OCI-LY1 (cell line): ENCODE measurements around the gene CPXM2.

Experiments
- H2AFZ ChIP-seq: fragments of 200-600 bp; sonication (generic), shearing (Covaris generic); 2 replicates; pipeline ENCODE4 v1.6.0; 2014; ENCODE audit warnings: antibody characterized with exemption, mild to moderate bottlenecking, low read length
- H3F3A ChIP-seq: fragments of 200-600 bp; sonication (generic), shearing (Covaris generic); 2 replicates; pipeline ENCODE4 v1.6.0; 2014; ENCODE audit warnings: mild to moderate bottlenecking, antibody characterized with exemption, low read length, moderate library complexity; ENCODE audit not compliant: insufficient read depth
- H3K27ac ChIP-seq: fragments of 200-600 bp; sonication (generic); 2 replicates; pipeline ENCODE4 v1.5.1; 2014; ENCODE audit warnings: low read length, mixed run types, mild to moderate bottlenecking, low read depth; ENCODE audit not compliant: poor library complexity, severe bottlenecking
- H3K27me3 ChIP-seq: fragments of 200-600 bp; sonication (generic); 2 replicates; pipeline ENCODE4 v1.6.0; 2014; ENCODE audit warnings: antibody characterized with exemption, mild to moderate bottlenecking, low read length, moderate library complexity; ENCODE audit not compliant: insufficient read depth
- H3K36me3 ChIP-seq: fragments of 200-600 bp; sonication (generic); 2 replicates; pipeline ENCODE4 v1.6.1; 2014; ENCODE audit warnings: mild to moderate bottlenecking, antibody characterized with exemption, low read length, moderate library complexity, mixed read lengths; ENCODE audit not compliant: insufficient read depth
- H3K4me1 ChIP-seq: fragments of 200-600 bp; sonication (generic); 2 replicates; pipeline ENCODE4 v1.5.1; 2014; ENCODE audit warnings: mild to moderate bottlenecking, low read length, moderate library complexity; ENCODE audit not compliant: insufficient read depth, severe bottlenecking
- H3K4me2 ChIP-seq: fragments of 200-600 bp; sonication (generic), shearing (Covaris generic); 2 replicates; pipeline ENCODE4 v1.6.1; 2014; ENCODE audit warnings: low read length
- H3K4me3 ChIP-seq: fragments of 200-600 bp; sonication (generic); 2 replicates; pipeline ENCODE4 v1.5.1; 2014; ENCODE audit warnings: low read length, low read depth, mild to moderate bottlenecking, mixed read lengths; ENCODE audit not compliant: poor library complexity, severe bottlenecking
- H3K79me2 ChIP-seq: fragments of 200-600 bp; shearing (Covaris generic); 2 replicates; pipeline ENCODE4 v1.6.1; 2016; ENCODE audit warnings: mixed run types, low read length, mixed read lengths; ENCODE audit not compliant: insufficient read depth
- H3K9ac ChIP-seq: fragments of 200-600 bp; sonication (generic), shearing (Covaris generic); 2 replicates; pipeline ENCODE4 v1.6.1; 2014; ENCODE audit warnings: mild to moderate bottlenecking, low read length, mixed read lengths
- H3K9me2 ChIP-seq: fragments of 200-600 bp; sonication (generic), shearing (Covaris generic); 2 replicates; pipeline ENCODE4 v1.6.1; 2014; ENCODE audit warnings: low read depth, mild to moderate bottlenecking, low read length, mixed read lengths
- H3K9me3 ChIP-seq: fragments of 200-600 bp; shearing (Covaris generic); 2 replicates; pipeline ENCODE4 v1.6.1; 2014; ENCODE audit warnings: low read length, mixed read lengths
- H4K20me1 ChIP-seq: fragments of 200-600 bp; sonication (generic), shearing (Covaris generic); 2 replicates; pipeline ENCODE4 v1.6.0; 2016; ENCODE audit warnings: mild to moderate bottlenecking, low read length; ENCODE audit not compliant: insufficient read depth
- EZH2 ChIP-seq: fragments of 200-600 bp; sonication (generic), shearing (Covaris generic); IDR thresholded peaks from 2 replicates; pipeline ENCODE4 v1.8.0; 2017; ENCODE audit warnings: borderline replicate concordance, mixed run types, mild to moderate bottlenecking, antibody characterized with exemption, low read length, moderate library complexity, mixed read lengths
- TF ChIP-seq, protein P1 (sequence below): fragments of 200-600 bp; sonication (generic), shearing (Covaris generic); IDR thresholded peaks from 2 replicates; pipeline ENCODE4 v1.5.1; 2017; ENCODE audit warnings: mild to moderate bottlenecking, antibody characterized with exemption, low read length, moderate library complexity, mixed read lengths

Gene CPXM2

GRCh38 chr10:123771877-123772644 lies 119.5 kb downstream of the CPXM2 start:
- no peak overlapping the region for H3K4me2 ChIP-seq
- no peaks in the 10 kb centered on the region for H3K36me3 ChIP-seq
- H4K20me1 ChIP-seq: no peaks in the 10 kb centered on the region
- H3K79me2 ChIP-seq: no peaks in the 10 kb centered on the region
- no peaks in the 10 kb centered on the region for H3K9me2 ChIP-seq
- H3K27ac ChIP-seq: no peak overlapping the region
- no peaks in the 10 kb centered on the region for H3K4me1 ChIP-seq
- no peaks in the 10 kb centered on the region for H3K27me3 ChIP-seq
- H3F3A ChIP-seq: no peaks in the 10 kb centered on the region
- TF ChIP-seq, protein P1, sequence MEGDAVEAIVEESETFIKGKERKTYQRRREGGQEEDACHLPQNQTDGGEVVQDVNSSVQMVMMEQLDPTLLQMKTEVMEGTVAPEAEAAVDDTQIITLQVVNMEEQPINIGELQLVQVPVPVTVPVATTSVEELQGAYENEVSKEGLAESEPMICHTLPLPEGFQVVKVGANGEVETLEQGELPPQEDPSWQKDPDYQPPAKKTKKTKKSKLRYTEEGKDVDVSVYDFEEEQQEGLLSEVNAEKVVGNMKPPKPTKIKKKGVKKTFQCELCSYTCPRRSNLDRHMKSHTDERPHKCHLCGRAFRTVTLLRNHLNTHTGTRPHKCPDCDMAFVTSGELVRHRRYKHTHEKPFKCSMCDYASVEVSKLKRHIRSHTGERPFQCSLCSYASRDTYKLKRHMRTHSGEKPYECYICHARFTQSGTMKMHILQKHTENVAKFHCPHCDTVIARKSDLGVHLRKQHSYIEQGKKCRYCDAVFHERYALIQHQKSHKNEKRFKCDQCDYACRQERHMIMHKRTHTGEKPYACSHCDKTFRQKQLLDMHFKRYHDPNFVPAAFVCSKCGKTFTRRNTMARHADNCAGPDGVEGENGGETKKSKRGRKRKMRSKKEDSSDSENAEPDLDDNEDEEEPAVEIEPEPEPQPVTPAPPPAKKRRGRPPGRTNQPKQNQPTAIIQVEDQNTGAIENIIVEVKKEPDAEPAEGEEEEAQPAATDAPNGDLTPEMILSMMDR: no peak
- no peak for TF ChIP-seq EZH2
- H2AFZ ChIP-seq: no peak overlapping the region
- H3K9me3 ChIP-seq: no peaks in the 10 kb centered on the region
- H3K9ac ChIP-seq: no peak overlapping the region
- no peak overlapping the region for H3K4me3 ChIP-seq

- no peaks in the 10 kb centered on the region for H3K27me3 ChIP-seq
- no peaks in the 10 kb centered on the region for H3K9me3 ChIP-seq
- no peak overlapping the region for H3K27ac ChIP-seq
- no peaks in the 10 kb centered on the region for H3K36me3 ChIP-seq
- no peak overlapping the region for H3K4me3 ChIP-seq
- no peaks in the 10 kb centered on the region for H3F3A ChIP-seq
- no peak overlapping the region for H3K4me2 ChIP-seq
- TF ChIP-seq, protein P1: no peak
- TF ChIP-seq EZH2: no peak
- no peak overlapping the region for H2AFZ ChIP-seq
- H3K9me2 ChIP-seq: no peaks in the 10 kb centered on the region
- H3K79me2 ChIP-seq: no peaks in the 10 kb centered on the region
- H3K9ac ChIP-seq: no peak overlapping the region
- H3K4me1 ChIP-seq: no peaks in the 10 kb centered on the region
- no peaks in the 10 kb centered on the region for H4K20me1 ChIP-seq
Observed at GRCh38 chr10:123769647-123770046, 122.0 kb downstream of the CPXM2 start.

GRCh38 chr10:123766761-123767160 lies 124.8 kb downstream of the CPXM2 start:
- TF ChIP-seq, protein P1: no peak
- no peak for TF ChIP-seq EZH2
- no peaks in the 10 kb centered on the region for H3K27me3 ChIP-seq
- H3K9ac ChIP-seq: no peak overlapping the region

More at GRCh38 chr10:123766761-123767160, 124.8 kb downstream of the CPXM2 start:
- H3K36me3 ChIP-seq: no peaks in the 10 kb centered on the region
- H3F3A ChIP-seq: no peaks in the 10 kb centered on the region
- no peak overlapping the region for H3K4me2 ChIP-seq
- H3K9me2 ChIP-seq: no peaks in the 10 kb centered on the region
- no peaks in the 10 kb centered on the region for H3K9me3 ChIP-seq
- no peak overlapping the region for H2AFZ ChIP-seq
- no peak overlapping the region for H3K27ac ChIP-seq
- H3K4me3 ChIP-seq: no peak overlapping the region
- H4K20me1 ChIP-seq: no peaks in the 10 kb centered on the region
- no peaks in the 10 kb centered on the region for H3K4me1 ChIP-seq
- no peaks in the 10 kb centered on the region for H3K79me2 ChIP-seq
